Measurements from ENCODE around the gene MLN. TPM values are rescaled to one million over a fixed set of nuclear protein-coding genes. Genes with fewer than 3 reads are reported as not detected.

Gene MLN
- polyA plus RNA-seq, 1 of the 3 experiments (the other 2 are of a cell fraction): not detected

DNA sequence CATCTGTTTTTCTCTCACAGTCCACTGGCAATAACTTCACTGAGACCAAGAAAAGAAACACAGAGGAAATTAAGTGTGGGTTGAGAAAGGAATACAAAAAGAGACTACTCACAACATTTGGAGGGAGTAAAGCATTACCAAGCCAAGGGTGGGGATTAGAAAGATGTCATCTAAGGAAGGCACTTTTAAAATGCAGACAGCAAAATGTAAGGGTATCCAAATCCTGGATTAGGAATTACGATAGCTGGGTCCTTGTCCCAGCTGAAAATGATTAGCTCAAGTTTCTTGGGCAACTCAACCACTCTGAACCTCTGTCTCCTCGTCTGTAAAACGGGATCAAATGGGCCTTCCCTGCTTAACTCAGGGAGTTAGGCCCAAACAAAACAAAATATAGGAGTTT, 17.1 kb downstream of the MLN start:
- 87% methylated on average over 3 of the region's 3 CpGs for WGBS (ENCODE audit: low lambda C conversion rate)
- H3K4me2 ChIP-seq: peak overlapping the region; percentile 95
- peaks cover 22 to 44% of the 10 kb centered on the region in 2 experiments for H3K36me3 ChIP-seq (replicated peaks in 1 of 2; ENCODE audit: control insufficient read depth in 1 of 2, insufficient read depth in 2 of 2, low read length in 1 of 2)
- H2AFZ ChIP-seq (ENCODE audit: low read depth): no peak overlapping the region
- TF ChIP-seq MAX (IDR thresholded peaks at IDR 0.05; ENCODE audit: low read depth): no peak
- TF ChIP-seq RFX5 (IDR thresholded peaks at IDR 0.05; ENCODE audit: low read length): no peak
- TF ChIP-seq RXRA (IDR thresholded peaks at IDR 0.05; ENCODE audit: borderline replicate concordance, low read depth): no peak
- TF ChIP-seq, protein P1, sequence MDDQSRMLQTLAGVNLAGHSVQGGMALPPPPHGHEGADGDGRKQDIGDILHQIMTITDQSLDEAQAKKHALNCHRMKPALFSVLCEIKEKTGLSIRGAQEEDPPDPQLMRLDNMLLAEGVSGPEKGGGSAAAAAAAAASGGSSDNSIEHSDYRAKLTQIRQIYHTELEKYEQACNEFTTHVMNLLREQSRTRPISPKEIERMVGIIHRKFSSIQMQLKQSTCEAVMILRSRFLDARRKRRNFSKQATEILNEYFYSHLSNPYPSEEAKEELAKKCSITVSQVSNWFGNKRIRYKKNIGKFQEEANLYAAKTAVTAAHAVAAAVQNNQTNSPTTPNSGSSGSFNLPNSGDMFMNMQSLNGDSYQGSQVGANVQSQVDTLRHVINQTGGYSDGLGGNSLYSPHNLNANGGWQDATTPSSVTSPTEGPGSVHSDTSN (IDR thresholded peaks at IDR 0.05): no peak
- no peak for TF ChIP-seq FOXM1 (IDR thresholded peaks at IDR 0.05; ENCODE audit: low read depth)
- no peak for TF ChIP-seq POLR2AphosphoS5 (IDR thresholded peaks at IDR 0.05; ENCODE audit: low read depth, low read length)
- no peak for TF ChIP-seq JUND (IDR thresholded peaks at IDR 0.05)
- TF ChIP-seq, protein P2, sequence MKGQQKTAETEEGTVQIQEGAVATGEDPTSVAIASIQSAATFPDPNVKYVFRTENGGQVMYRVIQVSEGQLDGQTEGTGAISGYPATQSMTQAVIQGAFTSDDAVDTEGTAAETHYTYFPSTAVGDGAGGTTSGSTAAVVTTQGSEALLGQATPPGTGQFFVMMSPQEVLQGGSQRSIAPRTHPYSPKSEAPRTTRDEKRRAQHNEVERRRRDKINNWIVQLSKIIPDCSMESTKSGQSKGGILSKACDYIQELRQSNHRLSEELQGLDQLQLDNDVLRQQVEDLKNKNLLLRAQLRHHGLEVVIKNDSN (IDR thresholded peaks at IDR 0.05; ENCODE audit: borderline replicate concordance, low read depth): no peak
- no peak for TF ChIP-seq ZBTB33 (IDR thresholded peaks at IDR 0.05; ENCODE audit: borderline replicate concordance, low read depth)
- TF ChIP-seq RCOR1 (IDR thresholded peaks at IDR 0.05; ENCODE audit: low read length): no peak
- TF ChIP-seq, protein P3, sequence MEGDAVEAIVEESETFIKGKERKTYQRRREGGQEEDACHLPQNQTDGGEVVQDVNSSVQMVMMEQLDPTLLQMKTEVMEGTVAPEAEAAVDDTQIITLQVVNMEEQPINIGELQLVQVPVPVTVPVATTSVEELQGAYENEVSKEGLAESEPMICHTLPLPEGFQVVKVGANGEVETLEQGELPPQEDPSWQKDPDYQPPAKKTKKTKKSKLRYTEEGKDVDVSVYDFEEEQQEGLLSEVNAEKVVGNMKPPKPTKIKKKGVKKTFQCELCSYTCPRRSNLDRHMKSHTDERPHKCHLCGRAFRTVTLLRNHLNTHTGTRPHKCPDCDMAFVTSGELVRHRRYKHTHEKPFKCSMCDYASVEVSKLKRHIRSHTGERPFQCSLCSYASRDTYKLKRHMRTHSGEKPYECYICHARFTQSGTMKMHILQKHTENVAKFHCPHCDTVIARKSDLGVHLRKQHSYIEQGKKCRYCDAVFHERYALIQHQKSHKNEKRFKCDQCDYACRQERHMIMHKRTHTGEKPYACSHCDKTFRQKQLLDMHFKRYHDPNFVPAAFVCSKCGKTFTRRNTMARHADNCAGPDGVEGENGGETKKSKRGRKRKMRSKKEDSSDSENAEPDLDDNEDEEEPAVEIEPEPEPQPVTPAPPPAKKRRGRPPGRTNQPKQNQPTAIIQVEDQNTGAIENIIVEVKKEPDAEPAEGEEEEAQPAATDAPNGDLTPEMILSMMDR (IDR thresholded peaks at IDR 0.05): no peak
- TF ChIP-seq GABPA (IDR thresholded peaks at IDR 0.05; ENCODE audit: low read depth): no peak
- TF ChIP-seq MXI1 (IDR thresholded peaks at IDR 0.05; ENCODE audit: low read depth, low read length): no peak
- no peak for TF ChIP-seq CHD2 (IDR thresholded peaks at IDR 0.05; ENCODE audit: low read length, partially characterized antibody)
- no peak for TF ChIP-seq EP300 (IDR thresholded peaks at IDR 0.05; ENCODE audit: borderline replicate concordance in 1 of 2, low read depth in 1 of 2, low read length in 1 of 2)
- TF ChIP-seq TCF12 (IDR thresholded peaks at IDR 0.05): no peak
- TF ChIP-seq SIN3A (IDR thresholded peaks at IDR 0.05; ENCODE audit: borderline replicate concordance, low read depth, low read length): no peak
- no peak for DNase-seq
- no peaks in the 10 kb centered on the region for H3K9me3 ChIP-seq
- no peaks in the 10 kb centered on the region for H3K27me3 ChIP-seq (ENCODE audit: insufficient read depth)
- peak overlapping the region; percentile 92 for H3K9ac ChIP-seq
- H4K20me1 ChIP-seq (ENCODE audit: insufficient read depth): peaks cover 28% of the 10 kb centered on the region
- H3K27ac ChIP-seq (ENCODE audit: low read depth in 2 of 2, low read length in 1 of 2): peak overlapping the region in 1 of 2 experiments; percentile 77; a peak in 2 of 4 replicates
- POLR2A ChIA-PET: no interaction called here
- H3K4me1 ChIP-seq (ENCODE audit: control insufficient read depth in 1 of 2, insufficient read depth in 2 of 2, low read depth in 1 of 2, low read length in 1 of 2): peaks cover 34 to 40% of the 10 kb centered on the region in 2 experiments
- H3K79me2 ChIP-seq (ENCODE audit: insufficient read depth): peaks cover 71% of the 10 kb centered on the region
- H3K9me2 ChIP-seq: no peaks in the 10 kb centered on the region
- H3F3A ChIP-seq (replicated peaks; ENCODE audit: insufficient read depth): peaks cover 17% of the 10 kb centered on the region
- H3K4me3 ChIP-seq (ENCODE audit: low read depth in 2 of 2, low read length in 1 of 2): peak overlapping the region; percentile 80 to 88; a peak in 3 of 4 replicates
- CTCF ChIA-PET: interaction anchor here (1.5 to 7.1 kb wide), 3 partner anchors 17 to 241 kb away, joined by 6 to 53 read pairs (median 7); no protein-coding TSS in a partner anchor

All from SK-N-SH (cell line).